GM20431 (cell line): Measurements from ENCODE around the gene HTR1D.
"Not testable (repeated sequence)": the region's sequence is repeated elsewhere in the genome, so short reads cannot be mapped to it uniquely, and the experiment has no call there.

Experiments
- in situ Hi-C: fragments of 300-500 bp; cut with MseI, MboI; formaldehyde crosslinking; loops from one replicate; pipeline ENCODE4 v1.15.0; 2020; ENCODE audit warnings: low sequenced_read_pairs; ENCODE audit not compliant: unreplicated experiment

Gene HTR1D

DNA sequence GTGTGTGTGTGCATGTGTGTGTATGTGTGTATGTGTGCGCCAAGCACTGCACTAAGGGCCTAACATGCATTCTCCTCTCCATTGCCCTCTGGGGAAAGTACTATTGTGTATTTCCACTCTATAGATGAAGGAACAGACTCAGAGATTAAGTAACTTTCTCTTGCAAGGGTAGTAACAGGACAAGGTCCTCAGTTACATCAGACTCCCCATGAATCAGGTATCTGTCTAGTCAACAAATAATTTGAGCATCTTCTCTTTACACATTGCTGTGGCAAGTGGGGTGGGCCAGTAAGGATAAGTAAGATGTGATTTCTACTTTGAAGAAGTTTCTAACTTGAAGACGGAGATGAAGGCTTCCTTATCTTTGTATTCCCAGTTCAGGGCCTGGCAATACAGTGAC lies 5.0 kb upstream of the HTR1D start:
- in situ Hi-C loops = no loop called here

DNA sequence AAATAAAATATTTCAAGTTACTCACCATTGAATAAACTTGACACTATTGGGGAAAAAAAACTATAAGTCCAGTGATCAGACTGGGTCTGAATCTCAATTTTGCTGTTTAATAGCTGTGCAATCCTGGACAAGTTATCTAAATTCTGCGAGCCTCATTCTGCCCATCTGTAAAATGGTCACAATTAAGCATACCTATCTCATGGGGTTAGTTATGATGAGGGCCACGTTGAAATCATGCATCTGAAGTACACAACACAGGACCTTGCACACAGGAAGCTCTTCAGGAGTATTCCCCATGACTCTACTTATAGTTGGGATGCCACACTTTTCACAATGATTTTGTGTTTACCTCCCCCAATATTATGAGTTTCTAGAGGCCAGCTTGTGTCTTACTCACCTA lies 3.8 kb upstream of the HTR1D start:
- in situ Hi-C loops = no loop called here

DNA sequence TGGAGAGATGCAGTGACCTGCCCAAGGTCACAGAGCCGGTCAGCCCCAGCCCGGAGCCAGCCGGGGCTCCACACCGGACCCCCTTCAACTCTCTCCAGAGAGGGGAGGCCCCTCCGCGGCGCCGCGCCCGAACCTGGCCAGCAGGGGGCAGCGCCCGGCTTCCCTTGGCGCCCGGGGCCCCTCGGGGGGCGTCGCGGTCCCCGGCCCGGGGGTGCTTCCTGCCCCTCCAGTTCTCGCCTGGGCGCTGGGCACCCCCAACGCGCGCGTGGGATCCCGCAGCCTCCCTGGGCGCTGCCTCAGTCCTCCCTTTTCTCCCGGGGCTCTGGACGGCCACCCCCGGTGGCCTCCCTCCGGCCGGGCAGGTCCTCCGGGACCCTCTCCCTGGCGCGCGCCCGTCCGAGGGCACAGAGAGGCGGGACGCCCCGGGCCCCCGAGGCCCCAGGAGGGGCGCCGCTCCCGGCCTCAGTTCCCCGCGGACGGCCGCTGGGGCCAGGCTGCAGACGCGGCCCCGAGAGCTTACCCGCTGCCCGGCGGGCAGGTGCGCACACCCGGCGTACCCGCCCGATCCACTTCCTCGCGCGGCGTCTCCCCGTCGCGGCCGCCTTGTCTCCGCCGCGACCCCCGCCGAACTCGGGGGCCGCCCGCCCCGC lies 406 bp downstream of the HTR1D start:
- in situ Hi-C loops = no loop called here

DNA sequence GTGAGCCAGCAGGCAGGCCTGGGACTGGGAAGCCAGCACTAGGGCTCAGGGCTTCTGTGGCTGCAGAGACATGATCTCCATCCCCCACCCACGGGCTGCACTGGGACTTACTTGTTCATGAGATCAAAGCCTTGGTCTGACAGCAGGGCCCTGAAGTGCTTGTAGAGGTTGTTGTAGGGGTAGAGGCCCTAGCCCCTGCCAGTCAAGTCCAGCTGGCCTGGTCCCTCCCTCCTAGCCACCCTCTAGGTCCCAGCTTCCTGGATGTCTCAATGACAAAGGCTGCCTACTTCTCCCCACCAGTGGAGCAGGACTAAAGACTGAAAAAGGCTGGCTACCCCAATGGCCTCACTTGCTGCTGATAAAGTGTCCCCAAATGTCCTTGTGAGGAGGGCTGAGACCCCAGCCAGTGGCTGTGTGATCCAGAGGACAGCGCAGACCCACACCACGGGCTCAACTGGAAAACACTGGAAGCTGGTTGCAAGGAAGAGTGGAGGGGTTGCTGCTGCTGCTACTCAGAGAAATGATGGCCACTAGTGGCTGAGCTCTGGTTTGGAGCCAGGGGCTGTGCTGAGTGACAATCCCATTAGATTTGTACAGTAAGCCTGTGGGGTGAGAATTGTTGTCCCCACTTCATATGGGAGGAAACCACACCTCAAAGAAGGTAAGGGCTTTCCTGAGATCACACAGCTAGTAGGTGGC lies 1.4 kb downstream of the HTR1D start:
- in situ Hi-C loops = no loop called here

DNA sequence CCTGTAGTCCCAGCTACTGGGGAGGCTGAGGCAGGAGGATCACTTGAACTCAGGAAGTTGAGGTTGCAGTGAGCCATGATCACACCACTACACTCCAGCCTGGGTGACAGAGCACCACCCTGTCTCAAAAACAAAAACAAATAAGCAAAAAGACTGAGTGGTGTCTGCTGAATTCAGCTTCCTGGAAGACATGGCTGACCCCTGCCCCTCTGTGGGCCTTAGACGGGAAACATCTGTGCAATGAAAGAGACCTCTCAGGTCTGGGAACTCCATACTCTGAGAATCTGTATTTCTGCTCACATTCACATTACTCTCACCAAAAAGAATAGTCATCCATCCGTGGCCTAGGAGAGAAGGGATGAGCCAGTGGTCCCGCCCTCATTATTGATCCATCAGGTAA lies 2.0 kb downstream of the HTR1D start:
- in situ Hi-C loops = no loop called here

DNA sequence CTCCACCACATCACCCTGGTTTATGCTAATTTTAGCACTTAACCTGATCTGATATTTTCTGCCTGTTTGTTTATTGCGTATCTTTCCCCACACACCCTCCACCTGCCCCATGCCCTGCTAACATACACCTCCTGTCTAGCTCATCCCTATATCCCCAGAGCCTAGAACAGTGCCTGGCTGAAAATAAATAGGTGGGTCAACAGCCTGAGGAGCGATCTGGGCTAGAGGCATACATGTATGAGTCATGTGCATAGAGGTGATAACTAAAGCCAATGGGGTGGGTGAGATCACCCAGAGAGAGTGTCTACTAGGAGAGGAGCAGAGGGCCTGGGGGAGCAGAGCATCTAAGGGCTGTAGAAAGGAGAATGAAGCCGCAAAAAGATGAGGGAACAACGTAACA lies 2.7 kb downstream of the HTR1D start:
- in situ Hi-C loops = no loop called here

DNA sequence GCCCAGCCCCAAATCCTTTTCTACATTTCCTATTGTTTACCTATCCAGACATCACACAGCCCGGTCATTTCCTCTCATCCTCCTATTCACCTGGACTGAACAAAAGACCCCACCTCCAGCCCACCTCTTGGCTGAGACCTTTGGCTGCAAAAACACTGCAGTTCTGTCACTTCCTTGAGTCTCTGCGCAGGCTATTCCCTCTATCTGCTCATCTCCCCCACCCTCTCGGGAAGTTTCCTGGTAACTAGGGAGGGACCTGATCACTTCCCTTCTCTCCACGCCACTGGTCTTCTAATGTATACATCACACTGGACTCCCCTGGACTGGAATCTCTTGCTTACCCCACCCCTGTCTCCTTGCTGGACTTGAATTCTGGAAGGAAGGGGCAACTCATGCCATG lies 5.3 kb downstream of the HTR1D start:
- in situ Hi-C loops = no loop called here

DNA sequence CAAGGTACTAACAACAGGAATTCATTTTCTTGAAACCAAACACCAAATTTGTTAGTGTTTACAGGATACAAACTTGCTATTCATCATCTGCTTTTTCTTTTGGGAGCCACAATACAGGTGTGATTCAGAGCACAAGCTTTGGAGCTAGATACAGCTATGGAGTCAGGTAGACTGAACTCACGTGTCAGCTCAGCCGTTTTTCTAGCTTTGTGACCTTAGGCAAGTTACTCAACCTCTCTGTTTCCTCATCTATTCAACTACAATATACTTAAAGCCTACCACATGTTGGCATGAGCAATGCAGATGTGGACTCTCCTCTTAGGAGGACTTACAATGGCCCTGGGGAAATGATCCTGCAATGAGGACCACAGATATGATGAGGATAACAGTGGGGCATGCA lies 6.3 kb downstream of the HTR1D start:
- in situ Hi-C loops = no loop called here

DNA sequence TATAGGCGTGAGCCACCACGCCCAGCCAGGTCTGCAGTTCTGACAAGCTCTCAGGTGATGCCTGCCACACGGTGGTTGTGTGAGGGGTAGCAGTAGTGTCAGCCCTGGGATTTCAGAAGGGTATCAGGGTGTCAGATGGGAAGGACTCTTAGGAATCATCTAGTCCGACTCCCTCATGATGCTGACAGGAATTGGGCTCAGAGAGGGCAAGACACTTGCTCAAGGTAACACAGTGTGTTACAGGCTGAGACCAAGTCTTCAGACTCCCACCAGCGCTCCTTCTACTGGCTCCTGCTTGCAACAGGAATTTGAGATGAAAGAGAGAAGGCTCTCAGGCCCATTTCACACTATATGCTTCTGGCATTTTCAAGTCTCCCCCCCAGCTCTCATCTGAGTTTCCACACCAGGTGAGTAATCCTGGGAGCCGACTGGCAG lies 6.9 kb downstream of the HTR1D start:
- in situ Hi-C loops = no loop called here

DNA sequence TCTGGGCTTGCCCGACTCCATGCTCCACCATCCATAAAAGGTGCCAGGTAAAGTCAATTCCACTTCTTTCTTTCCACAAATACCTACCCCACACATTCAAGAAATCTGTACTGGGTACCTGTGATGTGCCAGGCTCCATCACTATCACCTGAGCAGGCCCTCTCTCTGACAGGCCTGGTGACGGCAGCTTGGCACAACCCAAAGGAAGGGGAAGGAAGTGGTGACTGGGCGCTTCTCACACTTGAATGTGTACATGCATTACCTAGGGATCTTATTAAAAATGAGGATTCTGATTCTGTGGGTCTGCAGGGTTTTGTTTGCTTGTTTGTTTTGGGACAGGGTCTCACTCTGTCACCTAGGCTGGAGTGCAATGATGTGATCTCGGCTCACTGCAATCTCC lies 7.5 kb downstream of the HTR1D start:
- in situ Hi-C loops = no loop called here

DNA sequence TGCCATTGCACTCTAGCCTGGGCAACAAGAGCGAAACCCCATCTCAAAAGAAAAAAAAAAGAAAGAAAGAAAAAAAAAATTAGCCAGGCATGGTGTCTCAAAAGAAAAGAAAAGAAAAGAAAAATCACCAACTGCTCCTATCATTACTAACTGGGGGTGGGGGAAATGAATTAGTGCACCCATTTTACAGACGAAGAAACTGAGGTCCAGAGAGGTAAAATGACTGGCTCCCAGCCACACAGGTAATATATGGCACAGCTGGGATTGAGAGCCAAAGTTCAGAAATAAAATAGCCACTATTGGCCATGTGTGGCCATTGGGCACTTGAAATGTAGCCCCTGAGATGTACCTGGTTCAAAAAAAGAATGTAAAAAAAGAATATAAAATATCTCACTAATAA lies 8.8 kb downstream of the HTR1D start:
- in situ Hi-C loops = no loop called here

DNA sequence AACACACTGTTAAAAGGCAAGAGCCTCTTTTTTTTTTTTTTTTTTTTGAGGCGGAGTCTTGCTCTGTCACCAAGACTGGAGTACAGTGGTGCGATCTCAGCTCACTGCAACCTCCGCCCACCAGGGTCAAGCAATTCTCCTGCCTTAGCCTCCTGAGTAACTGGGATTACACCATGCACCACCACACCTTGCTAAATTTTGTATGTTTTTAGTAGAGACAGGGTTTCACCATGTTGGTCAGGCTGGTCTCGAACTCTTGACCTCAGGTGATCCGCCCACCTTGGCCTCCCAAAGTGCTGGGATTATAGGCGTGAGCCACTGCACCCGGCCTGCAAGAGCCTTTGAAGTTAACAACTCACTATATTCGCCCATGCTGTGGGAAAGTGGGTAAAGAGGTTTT lies 9.6 kb downstream of the HTR1D start:
- in situ Hi-C loops = not testable (repeated sequence)

DNA sequence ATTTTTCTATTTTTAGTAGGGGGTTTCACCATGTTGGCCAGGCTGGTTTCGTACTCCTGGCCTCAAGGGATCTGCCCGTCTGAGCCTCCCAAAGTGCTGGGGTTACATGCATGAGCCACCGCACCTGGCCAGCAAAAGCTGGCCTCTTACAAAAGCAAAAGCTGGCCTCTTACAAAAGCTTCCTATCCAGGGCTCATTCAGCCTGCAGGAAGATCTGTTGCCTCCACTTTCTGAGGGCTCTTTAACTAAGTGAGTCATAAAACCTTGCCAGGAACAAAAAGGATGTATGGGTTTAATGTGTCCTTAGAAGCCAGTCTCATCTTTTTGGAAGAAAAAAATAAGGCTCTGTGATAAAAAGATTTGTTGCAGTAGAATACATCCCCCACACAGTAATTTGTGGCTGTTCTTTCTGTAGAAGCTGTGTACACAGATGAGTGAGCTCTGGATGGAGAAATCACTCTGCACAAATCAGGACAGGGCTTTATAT lies 15.0 kb downstream of the HTR1D start:
- in situ Hi-C loops = no loop called here

DNA sequence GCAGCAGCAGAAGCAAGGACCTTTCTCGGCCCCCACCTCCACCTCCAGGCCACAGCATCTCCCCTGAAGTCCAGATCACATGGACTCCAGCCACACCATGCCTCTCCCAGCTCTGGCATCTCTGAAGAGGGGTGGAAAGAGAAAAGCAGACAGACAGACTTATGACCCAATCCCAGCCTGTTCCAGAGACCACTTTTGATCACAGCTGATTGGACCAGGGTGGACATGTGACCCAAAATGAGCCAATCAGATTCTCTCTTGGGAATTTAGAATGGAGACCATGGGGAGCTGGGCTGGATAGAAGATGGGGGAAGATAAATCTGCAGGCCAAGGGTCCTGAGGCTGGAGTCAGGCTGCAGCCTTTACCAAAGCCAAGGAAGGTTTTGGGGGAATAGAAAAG lies 16.4 kb downstream of the HTR1D start:
- in situ Hi-C loops = no loop called here

DNA sequence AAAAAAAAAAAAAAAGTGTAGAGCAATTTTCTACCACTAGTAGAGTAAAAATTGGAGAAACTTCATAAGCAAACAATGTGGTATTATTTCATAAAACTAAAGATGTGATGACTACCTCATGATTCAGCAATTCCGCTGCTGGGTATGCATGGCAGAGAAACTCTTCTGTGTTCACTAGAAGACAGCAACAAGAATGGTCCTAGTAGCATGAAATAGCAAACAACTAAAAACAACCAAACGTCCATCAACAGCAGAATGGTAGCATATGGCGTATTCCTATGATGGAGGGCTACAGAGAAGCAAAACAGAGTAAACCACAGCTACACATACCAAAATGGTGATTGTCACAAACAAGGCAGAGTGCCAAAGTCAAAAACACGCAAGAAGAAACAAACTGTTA lies 18.9 kb downstream of the HTR1D start:
- in situ Hi-C loops = no loop called here

DNA sequence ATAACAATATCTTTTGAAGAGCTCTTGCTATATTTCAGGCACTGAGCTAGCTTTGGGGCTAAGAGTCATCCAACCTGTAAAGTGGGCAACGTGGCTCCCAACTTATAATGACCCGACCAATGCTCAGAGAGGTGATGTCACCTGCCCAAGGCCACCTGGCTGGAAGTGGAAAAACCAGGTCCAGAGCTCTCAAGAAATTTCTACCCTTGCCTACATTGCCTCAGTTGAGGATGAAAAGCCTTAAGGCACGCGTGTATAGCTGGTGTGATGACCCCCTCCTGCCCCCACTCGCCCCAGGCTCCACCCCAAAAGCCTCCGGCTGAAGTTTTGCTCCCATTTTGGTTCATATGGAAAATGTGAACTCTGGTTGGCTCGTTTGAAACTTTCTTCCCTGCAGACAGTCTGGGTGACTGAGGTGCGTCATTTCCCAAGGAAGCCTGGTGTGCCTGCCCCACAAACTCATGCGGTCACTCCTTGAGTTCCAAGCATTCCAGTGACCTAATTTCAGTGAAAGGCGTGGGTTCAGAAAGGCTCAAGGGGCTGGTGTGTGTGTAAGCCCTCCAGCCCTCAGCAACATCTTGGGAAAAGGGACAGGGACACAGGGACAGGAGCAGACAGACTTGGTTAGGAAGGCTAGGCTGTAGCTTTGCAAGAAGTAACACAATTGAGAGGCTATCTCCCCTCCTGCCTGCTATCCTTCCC lies 20.5 kb downstream of the HTR1D start:
- in situ Hi-C loops = no loop called here

DNA sequence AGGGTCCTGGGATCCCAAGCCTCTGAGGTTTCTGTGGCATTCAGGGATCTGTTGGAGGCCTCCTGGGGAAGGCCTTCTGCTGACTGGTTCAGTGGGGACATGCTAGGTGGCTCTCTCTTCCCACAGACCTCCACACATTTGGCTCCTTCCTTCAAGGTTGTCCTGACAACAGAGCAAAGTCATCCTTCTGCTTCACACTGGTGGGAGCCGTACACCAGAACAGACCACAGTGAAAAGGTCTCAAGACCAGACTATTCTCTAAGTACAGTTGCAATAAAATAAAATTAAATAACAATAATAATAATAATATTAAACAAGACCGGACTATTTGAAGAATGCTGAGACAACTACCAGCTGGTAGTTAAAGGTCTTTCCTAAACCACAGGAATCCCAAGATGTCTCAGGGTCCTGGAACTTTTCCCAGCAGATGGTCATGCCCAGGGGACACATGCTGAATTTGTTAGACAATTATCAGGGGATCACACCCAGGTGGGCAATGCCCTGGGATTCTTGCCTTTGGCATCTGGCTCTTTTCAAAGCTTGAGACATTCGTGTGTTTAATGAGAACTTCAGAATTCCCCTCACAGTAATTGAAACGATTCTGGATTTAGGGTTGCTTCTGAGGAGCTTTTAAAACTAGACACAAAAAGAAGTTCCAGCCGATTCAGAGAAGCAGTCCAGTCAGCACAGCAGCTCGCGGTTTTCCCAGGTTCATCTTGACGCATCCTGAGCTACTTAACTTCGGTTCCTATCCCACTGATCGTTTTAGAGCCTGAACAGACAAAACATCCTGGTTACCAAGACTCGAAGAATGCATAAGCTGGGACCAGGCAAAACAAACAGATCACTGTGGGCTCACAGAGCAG lies 22.9 kb downstream of the HTR1D start:
- in situ Hi-C loops = no loop called here

DNA sequence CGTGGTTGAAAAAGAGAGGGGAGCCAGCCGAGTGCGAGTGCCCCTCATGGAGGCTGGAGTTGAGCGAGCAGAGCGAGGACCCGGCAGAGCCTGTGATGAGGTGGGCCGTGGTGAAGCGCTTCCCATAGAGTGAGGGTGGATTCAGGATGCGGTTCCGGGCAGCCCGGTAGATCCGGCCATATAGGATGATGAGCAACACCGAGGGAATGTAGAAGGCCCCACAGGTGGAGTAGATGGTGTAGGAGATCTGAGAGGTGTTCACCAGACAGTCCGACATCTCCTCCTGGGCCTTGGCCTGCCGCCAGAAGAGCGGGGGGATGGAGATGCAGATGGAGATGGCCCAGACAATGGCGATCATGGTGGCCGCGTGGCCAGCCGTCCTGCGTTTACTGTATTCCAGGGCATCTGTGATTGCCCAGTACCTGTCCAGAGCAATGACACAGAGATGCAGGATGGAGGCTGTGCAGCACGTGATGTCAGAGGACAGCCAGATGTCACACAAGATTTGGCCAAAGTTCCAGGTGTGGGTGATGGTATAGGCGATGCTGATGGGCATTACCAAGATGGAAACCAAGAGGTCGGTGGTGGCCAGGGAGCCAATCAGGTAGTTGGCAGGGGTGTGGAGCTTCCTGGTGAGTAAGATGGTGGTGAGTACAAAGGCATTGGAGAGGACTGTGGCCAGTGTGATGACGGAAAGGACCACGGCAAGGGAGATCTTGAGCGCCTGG lies 23.7 kb downstream of the HTR1D start:
- in situ Hi-C loops = no loop called here

DNA sequence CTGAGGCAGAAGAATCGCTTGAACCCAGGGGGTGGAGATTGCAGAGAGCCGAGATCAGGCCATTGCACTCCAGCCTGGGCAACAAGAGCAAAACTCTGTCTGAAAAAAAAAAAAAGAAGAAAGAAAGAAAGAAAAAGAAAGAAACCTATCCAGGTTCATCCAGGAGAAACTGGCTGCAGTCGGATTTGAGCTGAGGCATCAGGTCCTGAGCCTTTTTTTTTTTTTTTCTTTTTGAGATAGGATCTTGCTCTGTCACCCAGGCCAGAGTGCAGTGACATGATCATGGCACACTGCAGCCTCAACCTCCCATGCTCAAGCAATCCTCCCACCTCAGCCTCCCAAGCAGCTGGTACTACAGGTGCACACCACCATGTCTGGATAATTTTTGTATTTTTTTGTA lies 26.1 kb downstream of the HTR1D start:
- in situ Hi-C loops = no loop called here
